Activated CD4-positive, alpha-beta T cell treated with anti-CD3 and anti-CD28 coated beads, Interleukin-2, amount 50 U/mL, for 16 hours (primary cell): Measurements from ENCODE around the gene IL17REL.

Source experiments
- DNase-seq: peaks from one replicate; pipeline ENCODE4 v3.0.0-alpha.2; 2020

The IL17REL gene

DNA sequence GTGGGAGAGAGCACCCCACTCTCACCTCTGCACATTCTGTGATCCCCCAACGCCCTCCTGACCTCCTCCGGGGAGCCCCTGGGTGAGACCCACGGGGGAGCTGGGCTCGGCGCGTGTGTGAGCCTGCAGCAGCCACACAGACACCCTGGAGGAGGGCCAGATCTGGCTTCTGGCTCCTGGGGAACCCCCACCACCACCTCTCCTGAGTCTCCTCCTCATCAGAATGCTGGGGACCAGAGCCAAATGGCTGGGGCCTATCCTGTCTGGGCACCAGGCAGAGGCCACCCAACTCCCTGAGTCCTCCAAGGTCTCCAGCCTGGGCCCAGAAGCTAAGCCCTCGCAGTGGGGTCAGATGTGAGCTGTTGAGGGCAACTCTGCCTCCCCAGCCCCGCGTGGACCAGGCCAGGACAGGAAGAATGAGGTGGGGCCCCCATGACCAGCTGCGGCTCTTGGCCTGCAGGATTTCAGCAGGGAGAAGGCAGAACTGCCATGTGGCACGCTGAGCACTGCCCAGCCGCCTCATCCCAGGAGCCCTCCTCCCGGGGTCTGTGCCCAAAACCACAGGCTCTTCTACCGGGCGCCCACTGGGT is 57.5 kb downstream of the IL17REL start:
- DNase-seq: no peak

DNA sequence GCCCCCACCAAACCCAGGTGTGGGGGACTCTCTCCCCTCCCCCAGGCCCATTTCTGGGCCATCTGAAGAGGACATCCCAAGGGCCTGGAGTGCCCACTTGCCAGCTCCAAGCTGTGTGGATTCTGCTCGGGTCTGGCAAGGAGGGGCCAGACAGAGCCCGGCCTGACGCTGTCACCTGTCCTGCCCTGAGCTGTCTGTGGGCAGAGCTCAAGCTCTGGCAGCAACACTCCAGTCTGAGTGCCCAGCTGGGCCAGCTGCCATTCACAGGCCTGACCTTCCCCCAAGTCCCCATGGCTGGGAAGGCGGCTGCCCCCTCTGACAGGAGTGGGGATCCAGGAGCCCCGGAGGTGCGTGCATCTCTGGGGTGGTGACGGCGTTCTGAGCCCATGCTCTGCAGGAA is 58.2 kb downstream of the IL17REL start:
- no peak for DNase-seq

DNA sequence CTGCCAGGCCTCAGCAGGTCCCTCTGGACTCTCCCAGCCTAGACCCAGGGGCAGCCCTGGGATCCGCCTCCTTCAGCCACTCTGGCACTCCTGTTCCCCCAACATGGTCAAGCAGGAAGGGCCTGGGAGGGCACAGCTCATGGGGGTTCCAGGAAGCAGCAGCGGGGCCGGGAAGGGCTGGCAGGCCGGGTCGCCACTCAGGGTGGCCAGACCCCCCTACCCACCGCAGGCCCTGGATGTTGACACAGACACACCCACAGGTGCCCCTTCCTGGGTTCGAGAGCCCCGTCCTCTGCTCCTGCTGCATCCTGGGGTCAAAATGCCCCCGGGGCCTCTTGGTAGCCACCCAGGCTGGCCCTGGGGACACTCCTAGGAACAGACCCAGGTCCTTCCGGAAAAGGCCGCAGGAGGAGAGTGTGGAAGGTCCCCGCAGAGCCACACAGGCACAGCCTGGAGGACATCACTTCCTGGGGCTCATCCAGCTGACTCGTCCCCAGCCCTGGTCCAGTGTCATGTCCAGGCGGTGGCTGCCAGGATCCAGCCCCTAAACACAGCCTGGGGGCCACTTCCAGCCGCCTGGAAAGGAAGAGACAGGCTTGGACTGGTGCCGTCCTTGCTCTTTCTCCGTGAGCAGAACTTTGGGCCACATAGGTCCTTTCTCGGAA is 58.8 kb downstream of the IL17REL start:
- no peak for DNase-seq

DNA sequence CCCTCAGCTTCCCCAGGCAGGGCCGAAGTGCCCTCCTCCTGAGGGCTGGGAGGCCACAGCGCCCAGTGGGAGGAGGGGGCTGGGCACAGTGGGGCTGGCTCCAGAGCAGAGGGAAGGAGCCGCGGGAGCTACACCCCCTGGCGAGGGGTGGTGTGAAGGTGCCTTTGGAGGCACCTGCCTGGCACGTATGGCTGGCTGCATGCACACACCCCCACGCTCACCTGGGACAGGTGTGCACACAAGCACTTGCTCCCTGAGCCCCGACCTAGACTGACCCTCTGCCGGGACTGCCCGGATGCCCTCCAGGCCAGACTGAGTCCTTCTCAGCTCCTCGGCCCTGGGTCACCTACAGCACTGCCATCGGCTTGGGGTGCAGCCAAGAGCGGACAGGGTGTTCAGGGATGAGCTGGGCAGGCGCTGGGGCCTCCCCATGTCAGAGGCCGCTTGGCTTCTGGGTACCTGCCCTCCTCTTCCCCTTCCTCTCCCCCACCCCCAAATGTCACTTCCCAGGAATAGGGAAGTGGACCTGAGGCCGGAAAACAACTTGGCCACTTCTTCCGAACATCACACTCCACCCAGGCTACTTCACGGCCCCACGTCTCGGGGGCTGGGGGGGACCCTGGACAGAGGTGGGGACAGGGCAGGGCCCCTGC is 59.4 kb downstream of the IL17REL start:
- DNase-seq: no peak

DNA sequence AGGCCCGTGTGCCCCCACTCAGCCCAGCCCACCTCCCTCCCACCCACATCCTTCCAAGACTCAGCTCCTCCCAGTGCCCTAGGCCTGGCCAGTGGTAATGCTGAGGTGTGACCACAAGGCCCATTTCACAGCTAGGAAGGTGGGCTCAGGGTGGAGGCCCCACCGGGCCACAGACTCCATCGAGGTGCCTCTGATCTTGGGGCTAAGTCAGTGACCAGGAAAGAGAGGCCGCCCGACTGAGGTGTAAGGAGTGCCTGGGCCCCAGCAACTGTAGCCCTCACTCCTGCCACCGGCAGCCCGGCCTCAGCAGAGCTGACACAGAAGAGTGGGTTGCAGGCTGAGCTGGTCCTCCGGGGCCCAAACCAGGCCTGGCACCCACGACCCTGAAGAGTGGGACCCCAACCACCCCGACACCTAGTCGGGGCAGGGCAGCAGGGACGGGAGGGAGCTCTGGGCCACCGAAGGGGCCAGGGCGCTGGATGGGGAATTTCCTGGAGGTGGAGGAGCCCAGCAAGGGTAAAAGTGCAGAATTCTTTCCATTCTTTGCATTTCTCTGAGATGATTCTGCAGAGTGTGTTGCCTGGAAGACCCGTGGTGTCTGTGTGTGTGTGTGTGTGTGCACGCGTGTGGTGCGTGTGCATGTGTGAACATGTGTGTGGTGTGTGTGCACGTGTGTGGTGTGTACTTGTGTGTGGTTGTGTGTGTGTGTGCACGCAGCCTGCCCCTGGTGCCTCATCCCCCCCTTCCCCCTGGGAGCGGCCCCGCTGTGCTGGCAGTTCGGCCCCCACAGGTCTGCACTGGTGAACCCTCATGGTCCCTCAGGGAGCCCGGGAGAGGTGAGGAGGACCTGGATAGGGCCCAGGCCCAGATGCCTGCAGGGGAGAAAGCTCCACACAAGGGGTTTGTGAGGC is 60.3 kb downstream of the IL17REL start:
- no peak for DNase-seq

DNA sequence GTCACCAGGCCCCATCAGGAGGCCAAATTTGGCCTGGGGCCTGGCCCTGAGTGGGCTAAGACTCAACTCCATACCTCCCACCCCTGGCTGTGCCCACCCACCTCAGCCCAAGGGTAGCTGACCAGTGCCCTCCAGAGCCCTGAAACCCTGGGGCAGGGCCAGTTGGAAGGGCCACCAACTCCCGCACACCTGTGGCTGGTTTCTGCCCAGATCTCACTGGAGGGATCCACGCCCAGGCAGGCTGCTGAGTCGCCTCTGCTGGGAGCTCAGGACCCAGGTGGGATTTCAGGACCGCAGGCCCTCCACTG is 60.9 kb downstream of the IL17REL start:
- DNase-seq: no peak

DNA sequence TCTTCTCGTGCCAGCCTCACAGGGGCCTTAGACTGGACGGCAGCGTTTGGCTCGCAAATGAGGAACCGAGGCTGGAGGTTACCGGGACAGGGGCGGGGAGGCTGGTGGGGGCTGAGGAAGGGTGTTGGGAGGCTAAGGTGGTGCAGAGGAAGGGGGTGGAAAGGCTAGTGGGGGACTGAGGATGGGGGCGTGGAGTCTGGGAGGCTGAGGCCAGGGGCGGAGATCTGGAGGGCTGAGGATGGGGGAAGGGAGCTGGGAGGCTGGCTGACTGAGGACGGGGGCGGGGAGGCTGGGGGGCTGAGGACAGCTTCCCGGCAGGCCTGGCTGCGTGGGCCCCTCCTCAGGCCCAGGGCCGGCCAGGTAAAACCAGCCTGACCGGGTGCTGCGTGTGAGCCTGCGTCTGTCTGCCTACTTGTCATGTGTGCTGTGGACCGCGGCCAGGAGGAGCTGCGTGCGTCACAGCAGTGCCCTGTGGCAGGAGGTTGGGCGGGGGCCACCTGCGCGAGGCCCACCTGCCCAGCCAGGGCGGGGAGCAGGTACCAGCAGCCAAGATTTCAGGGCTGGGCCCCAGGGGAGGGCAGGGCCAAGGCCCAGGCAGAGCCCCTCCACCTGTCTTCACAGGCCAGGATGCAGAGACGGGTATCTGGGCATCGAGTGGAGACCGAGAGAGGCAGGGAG is 61.4 kb downstream of the IL17REL start:
- no peak for DNase-seq

DNA sequence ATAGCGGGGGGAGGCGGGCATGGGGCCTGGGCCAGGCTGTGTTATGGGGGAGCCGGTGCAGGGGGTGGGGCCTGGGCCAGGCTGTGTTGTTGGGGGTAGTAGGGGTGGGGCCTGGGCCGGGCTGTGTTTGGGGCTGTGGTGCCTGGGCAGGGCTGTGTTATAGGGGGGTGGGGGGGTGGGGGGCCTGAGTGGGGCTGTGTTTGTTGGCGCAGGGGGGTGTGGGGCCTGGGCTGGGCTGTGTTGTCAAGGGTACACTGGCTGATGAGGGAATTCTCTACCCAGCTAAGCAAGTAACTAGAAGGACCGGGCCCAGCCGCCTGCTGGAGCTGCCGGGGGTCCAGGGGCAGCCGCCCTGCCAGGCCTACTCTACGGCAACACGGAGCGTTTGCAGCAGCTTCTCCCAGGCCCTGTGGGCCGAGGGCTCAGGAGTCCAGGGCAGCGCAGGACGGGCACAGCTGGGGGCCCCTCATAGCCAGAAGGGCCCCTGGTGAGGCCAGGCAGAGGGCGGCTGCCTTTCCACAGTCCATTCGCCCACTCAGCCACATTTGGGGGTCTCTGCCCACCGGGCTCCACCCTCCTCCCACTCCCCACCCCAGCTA is 62.1 kb downstream of the IL17REL start:
- no peak for DNase-seq

DNA sequence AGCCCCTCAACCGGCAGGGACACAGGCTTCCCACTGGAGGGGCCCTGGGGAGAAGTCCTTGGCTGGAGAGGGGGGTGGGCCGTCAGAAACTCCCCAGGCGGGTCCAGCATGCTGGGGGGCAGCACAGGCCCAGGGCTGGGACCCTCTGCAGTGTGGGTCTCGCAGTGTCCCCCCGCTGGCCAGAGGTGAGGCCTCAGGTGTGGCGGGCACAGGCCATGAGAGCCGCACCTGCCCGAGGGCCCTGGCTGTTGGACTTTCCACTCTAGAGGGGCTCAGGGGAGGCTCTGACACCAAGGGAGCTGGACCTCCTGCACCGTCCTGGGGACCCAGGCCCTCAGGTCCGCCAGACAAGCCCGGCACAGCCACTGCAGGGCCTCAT is 62.7 kb downstream of the IL17REL start:
- no peak for DNase-seq

DNA sequence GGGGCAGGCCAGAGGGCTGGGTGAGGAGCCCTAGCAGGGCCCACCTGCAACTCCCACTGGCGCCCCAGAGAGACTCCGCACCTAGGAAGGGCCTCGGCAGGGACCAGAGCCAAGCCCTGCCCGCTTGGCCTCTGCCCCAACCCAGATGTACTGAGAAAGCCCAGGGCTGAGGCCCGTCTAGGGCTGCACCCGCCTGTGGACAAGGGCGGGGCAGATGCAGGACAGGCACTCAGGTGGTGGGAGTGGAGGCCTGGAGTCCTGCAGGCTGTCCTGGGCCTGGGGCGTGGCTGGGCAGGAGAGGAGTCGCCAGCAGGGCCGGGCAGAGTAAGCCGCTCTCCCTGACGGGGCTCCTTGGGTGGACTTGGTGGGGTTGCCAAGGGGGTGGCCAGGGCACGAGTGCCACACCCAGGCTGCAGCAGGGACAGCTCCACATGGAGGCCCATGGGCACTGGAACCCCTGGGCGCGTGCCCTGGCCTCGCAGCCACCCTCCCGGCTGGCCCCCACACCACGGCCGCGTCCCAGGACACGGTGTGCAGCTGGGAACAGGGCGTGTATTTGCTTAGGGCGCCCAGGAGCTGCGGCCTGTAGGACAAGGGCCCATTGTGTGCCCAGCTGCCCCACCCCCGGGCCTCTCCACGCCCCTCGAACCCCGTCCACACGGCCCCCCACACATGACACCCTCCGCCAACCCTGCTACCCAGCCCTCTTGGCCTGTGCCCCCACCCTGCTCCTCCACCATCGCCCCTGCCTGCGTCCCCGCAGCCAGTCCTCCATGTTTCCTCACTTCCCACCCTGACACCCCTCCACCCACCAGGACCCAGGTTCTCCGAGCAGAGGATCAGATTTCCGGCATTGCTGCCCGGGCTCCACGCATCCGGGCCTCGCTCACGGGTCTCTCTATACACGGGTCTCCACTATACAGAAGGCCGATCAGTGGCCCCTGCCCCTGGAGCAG is 63.3 kb downstream of the IL17REL start:
- no peak for DNase-seq

DNA sequence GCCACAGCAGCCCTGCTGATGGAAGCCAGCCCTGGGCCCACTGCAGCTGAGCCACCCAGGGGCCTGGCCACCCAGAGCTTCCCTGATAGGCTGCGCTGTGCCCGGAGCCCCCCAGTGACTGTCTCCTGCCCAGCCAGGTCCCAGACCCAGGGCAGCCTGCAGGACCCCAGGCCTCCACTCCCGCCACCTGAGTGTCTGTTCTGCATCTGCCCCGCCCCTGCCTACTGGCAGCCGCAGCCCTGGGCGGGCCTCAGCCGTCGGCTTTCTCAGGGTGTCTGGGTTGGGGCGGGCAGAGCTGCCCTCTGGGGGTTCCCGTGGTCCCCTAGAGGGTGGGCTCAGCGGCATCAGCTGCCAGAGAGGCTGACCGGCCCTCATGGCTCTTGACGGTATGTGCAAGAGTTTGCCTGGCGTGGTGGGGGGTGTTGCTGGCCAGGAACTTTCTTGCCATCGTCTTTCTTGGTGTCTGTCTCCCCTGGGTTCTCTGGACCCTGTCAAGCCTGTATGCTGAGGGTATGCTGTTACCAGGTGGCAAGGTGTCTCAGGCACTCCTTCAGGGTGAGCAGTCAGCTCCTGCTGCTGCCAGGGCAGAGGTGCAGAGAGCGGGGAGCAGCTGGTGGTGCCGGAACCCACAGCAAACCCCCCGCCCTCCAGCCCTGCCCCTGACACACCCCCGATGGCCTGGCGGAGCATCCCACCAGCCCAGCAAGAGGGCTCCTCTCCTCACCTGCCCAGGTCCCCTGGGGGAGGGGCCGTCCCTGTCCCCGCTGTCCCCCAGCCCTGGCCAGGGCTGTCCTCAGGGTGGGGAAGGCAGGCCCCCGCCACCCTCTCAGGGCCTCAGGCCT is 64.2 kb downstream of the IL17REL start:
- DNase-seq: no peak

DNA sequence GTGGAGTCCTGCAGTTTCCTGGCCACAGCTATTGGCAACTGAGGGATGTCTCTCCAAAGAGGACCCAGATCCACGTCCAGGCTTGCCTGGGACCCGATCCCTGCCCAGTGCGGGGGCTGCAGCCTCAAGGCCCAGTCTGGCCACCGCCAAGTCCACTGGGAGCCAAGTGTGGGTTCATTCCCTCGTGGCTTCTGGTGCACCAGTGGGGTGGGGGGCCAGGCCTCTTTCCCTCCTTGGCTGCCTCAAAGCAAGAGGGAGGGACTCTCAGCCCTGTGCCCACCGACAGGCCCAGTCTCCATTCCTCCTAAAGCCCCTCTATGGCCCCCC is 65.3 kb downstream of the IL17REL start:
- DNase-seq: no peak

DNA sequence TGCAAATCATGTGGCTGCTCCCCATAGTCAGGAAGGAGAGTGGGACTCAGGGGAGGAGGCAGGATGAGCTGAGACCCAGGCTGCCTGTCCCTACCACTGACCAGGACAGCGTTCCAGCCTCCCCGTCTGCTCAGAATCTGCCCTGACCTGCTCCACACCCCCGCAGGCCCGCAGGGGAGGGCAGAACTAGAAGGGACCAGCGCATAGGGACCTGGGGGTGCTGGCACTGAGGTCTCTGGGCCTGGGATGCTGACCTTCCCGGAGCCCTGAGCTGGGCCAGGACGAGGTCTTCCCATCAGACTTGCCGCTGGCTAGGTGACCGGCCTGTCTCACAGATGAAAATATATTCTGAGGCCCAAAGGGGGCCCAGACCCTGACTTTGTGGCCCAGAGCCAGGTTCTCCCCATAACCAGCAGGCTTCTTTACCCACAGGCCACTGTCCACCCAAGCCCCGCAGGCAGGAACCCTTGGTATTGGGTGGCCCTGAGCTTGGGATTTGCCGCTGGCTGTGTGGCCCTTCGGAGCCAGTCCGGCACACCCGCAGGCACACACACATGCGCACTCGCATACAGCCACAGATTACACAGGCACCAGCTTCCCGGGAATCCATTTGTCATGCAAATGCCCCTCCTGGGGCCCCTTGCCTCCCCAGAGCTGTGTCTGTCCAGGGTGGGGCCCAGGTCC is 65.8 kb downstream of the IL17REL start:
- DNase-seq: no peak

DNA sequence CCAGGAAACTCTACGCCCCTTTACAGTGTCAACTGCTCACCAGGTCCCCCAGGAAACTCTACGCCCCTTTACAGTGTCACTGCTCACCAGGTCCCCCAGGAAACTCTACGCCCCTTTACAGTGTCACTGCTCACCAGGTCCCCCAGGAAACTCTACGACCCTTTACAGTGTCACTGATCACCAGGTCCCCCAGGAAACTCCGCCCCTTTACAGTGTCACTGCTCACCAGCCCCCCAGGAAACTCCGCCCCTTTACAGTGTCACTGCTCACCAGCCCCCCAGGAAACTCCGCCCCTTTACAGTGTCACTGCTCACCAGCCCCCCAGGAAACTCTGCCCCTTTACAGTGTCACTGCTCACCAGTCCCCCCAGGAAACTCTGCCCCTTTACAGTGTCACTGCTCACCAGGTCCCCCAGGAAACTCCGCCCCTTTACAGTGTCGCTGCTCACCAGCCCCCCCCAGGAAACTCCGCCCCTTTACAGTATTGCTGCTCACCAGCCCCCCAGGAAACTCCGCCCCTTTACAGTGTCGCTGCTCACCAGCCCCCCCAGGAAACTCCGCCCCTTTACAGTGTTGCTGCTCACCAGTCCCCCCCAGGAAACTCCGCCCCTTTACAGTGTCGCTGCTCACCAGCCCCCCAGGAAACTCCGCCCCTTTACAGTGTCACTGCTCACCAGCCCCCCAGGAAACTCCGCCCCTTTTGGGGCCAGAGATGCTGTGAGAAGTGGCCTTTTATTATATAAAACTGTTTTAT is 67.3 kb downstream of the IL17REL start:
- DNase-seq: peak; percentile 59
